ENCODE measurements around the gene SSH2.

SSH2 gene

DNA sequence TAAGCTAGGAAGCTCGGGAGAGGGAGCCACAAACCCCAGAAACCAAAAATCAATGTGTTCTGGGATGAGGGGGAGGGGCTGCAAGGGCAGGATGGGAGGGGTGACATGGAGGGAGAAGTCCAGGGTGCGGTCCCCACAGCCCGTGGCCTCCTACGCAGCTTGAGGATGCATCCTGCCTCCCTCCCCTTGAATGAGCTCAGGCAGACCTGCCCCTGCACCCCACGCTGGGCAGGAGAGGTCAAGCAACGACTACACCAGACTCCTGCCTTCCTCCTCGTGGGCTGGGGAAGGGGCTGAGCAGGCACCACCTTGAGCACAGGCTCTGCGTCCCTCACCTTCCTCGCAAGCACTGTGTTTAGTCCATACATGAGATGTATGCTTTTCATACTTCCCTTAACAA is 333.2 kb downstream of the SSH2 start:
- TF ChIP-seq, protein P1, sequence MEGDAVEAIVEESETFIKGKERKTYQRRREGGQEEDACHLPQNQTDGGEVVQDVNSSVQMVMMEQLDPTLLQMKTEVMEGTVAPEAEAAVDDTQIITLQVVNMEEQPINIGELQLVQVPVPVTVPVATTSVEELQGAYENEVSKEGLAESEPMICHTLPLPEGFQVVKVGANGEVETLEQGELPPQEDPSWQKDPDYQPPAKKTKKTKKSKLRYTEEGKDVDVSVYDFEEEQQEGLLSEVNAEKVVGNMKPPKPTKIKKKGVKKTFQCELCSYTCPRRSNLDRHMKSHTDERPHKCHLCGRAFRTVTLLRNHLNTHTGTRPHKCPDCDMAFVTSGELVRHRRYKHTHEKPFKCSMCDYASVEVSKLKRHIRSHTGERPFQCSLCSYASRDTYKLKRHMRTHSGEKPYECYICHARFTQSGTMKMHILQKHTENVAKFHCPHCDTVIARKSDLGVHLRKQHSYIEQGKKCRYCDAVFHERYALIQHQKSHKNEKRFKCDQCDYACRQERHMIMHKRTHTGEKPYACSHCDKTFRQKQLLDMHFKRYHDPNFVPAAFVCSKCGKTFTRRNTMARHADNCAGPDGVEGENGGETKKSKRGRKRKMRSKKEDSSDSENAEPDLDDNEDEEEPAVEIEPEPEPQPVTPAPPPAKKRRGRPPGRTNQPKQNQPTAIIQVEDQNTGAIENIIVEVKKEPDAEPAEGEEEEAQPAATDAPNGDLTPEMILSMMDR (conservative IDR thresholded peaks at IDR 0.05; ENCODE audit: control insufficient read depth, insufficient read depth, low read depth, low read length), result no peak
- no peak for DNase-seq (ENCODE audit: low read depth)
- H3K4me3 ChIP-seq (ENCODE audit: control insufficient read depth, low read depth, low read length), result no peak overlapping the region

DNA sequence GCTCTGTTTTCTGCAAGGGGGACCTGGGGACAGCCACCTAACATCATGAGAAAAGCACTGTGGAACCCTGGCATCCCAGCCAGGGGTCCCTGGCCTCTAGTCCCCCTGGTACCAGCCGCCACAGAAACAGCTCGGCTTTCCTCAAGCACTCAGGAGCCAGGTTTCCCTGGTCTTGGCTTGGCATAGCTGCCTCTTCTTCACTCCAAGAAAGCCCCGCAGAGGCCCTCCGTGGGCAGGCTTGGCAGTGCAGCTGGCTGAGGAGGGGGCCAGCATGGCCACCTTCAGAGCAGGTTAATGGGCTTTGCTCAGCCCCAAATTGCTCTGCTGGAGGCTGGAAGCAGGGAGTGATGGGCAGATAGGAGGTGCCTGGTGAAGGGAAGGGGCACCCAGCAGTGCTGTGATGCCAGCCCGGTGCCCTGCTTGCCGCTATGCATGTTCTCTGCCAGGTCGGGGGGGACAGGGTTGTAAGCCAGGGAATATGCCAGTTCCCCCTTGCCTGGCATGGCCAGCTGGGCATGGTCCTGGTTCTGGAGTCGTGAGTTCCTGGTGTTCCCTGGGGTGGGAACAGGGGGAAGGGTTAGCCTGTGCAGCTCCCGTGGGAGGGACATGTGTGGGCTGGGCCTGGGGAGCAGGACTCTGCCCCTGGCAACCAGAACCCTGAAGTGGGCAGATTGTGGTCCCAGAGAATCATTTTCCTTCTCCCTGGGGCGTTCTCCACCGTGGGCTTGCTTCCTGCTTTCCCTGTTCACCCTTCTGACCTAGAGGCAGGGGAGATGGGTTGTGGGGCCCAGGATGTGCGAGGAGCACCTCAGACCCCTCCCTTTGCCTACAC is 333.9 kb downstream of the SSH2 start:
- no peak for DNase-seq (ENCODE audit: low read depth)
- TF ChIP-seq, protein P1 (conservative IDR thresholded peaks at IDR 0.05; ENCODE audit: control insufficient read depth, insufficient read depth, low read depth, low read length), result no peak
- no peak overlapping the region for H3K4me3 ChIP-seq (ENCODE audit: control insufficient read depth, low read depth, low read length)

- no peak for DNase-seq (ENCODE audit: low read depth)
- TF ChIP-seq, protein P1 (conservative IDR thresholded peaks at IDR 0.05; ENCODE audit: control insufficient read depth, insufficient read depth, low read depth, low read length), result no peak
These were observed 334.7 kb downstream of the SSH2 start for GRCh38 chr17:29595107-29595942.

GRCh38 chr17:29594519-29595090 is 335.4 kb downstream of the SSH2 start:
- TF ChIP-seq, protein P1 (conservative IDR thresholded peaks at IDR 0.05; ENCODE audit: control insufficient read depth, insufficient read depth, low read depth, low read length), result no peak
- no peak overlapping the region for H3K4me3 ChIP-seq (ENCODE audit: control insufficient read depth, low read depth, low read length)
- no peak for DNase-seq (ENCODE audit: low read depth)

More at GRCh38 chr17:29595107-29595942, 334.7 kb downstream of the SSH2 start:
- no peak overlapping the region for H3K4me3 ChIP-seq (ENCODE audit: control insufficient read depth, low read depth, low read length)

DNA sequence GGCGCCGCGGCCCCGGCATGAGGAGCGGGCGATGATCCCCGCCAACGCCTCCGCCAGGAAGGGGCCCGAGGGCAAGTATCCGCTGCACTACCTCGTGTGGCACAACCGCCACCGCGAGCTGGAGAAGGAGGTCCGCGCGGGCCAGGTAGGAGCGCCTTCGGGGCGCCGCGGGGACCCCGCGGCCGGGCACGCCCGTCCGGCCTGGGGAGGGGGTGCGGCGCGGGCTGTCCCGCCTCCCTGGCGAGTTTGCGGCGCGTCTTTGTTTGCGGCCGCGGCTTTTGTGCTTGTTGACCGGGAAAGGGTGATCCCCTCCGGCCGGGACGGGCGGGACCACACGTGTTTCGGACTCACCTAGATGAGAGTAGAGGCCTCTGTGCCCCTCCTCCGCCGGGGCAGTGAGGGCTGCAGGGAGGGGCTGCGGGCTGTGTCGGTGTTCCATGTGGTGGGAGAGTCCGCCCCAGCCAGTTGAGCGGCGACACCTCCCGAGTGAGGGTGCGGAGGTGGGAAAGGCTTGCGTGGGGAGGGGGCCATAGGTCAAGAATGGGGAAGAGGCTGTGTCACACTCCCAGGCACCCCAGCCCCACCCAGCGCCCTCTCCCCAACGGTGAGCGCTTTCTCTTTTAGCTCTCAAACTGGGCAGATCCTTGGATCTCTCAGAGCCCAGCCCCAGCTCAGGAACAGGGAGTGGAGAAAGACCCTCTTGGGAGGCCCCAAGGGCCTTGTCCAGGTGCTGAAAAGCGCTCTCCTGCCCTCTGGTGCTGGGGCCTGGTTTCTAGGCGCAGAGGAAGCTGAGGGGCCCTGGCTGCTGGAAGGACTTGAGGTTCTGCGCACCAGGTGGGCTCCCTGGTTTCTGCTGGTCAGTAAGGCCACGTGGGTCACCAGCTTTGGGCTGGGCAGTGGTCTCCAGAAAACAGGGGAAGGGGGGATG is 336.2 kb downstream of the SSH2 start:
- H3K4me3 ChIP-seq (ENCODE audit: control insufficient read depth, low read depth, low read length), result peak overlapping the region; percentile 57
- TF ChIP-seq, protein P1 (conservative IDR thresholded peaks at IDR 0.05; ENCODE audit: control insufficient read depth, insufficient read depth, low read depth, low read length), result peak; percentile 22
- DNase-seq (ENCODE audit: low read depth), result no peak
